CD14-positive monocyte (primary cell): ENCODE results near the gene NKD2. TPM values are rescaled to one million over a fixed set of nuclear protein-coding genes. Genes with fewer than 3 reads are reported as not detected.

Source experiments
- DNase-seq, 3 donors: peaks; one replicate each; pipeline ENCODE4 v3.0.0-alpha.2; 2011 to 2022
- H2AFZ ChIP-seq: 2 replicates; pipeline ENCODE4 v1.6.0; 2012; ENCODE audit warnings: mild to moderate bottlenecking, low read depth, low read length, inconsistent platforms; ENCODE audit not compliant: insufficient read depth, poor library complexity, severe bottlenecking
- H3K27ac ChIP-seq, 2 donors: 1 replicate in 1 of 2; 2 replicates in 1 of 2; pipeline ENCODE4 v1.5.1; 2012 to 2013; ENCODE audit warnings: low read length in 2 of 2, control low read depth in 1 of 2, inconsistent platforms in 1 of 2, low read depth in 1 of 2, mild to moderate bottlenecking in 1 of 2
- H3K27me3 ChIP-seq, 2 donors: one replicate each; pipeline versions ENCODE4 v1.6.0 to v1.6.1; 2011 to 2013; ENCODE audit warnings: low read length in 2 of 2; ENCODE audit not compliant: control insufficient read depth in 2 of 2, insufficient read depth in 2 of 2
- H3K36me3 ChIP-seq, 2 donors: replicated peaks in 1 of 2; 1 replicate in 1 of 2; 2 replicates in 1 of 2; pipeline versions ENCODE4 v1.5.1 to v1.6.1; 2012 to 2013; ENCODE audit warnings: low read length in 2 of 2, control low read depth in 1 of 2, inconsistent platforms in 1 of 2, mild to moderate bottlenecking in 1 of 2; ENCODE audit not compliant: insufficient read depth in 2 of 2, control insufficient read depth in 1 of 2
- H3K4me1 ChIP-seq, 2 donors: 1 replicate in 1 of 2; 2 replicates in 1 of 2; pipeline versions ENCODE4 v1.5.1 to v1.6.1; 2012 to 2013; ENCODE audit warnings: low read length in 2 of 2, control low read depth in 1 of 2, inconsistent platforms in 1 of 2, mild to moderate bottlenecking in 1 of 2, moderate library complexity in 1 of 2; ENCODE audit not compliant: insufficient read depth in 2 of 2, control insufficient read depth in 1 of 2
- H3K4me2 ChIP-seq: replicated peaks from 2 replicates; pipeline ENCODE3; 2012; ENCODE audit warnings: low read length, moderate library complexity, mild to moderate bottlenecking; ENCODE audit not compliant: poor library complexity, severe bottlenecking; ENCODE audit errors: extremely low read depth
- H3K4me3 ChIP-seq, 3 experiments: fragments of 200-600 bp in 1 of 3; sonication (generic) in 1 of 3; replicated peaks in 1 of 3; 1 replicate in 2 of 3; 2 replicates in 1 of 3; pipeline ENCODE4 v1.5.1; 2011 to 2013; ENCODE audit warnings: low read length in 3 of 3, mild to moderate bottlenecking in 3 of 3, control low read depth in 2 of 3, low read depth in 2 of 3, inconsistent platforms in 1 of 3, moderate library complexity in 1 of 3
- H3K79me2 ChIP-seq: 2 replicates; pipeline ENCODE4 v1.6.0; 2012; ENCODE audit warnings: mild to moderate bottlenecking, control low read depth, inconsistent platforms, low read length, moderate library complexity; ENCODE audit not compliant: insufficient read depth
- H3K9ac ChIP-seq: 2 replicates; pipeline ENCODE4 v1.6.0; 2017; ENCODE audit warnings: low read length, mild to moderate bottlenecking; ENCODE audit not compliant: insufficient read depth, poor library complexity, severe bottlenecking
- H3K9me3 ChIP-seq, 2 donors: replicated peaks in 1 of 2; 1 replicate in 1 of 2; 2 replicates in 1 of 2; pipeline versions ENCODE4 v1.5.1 to v1.6.1; 2012 to 2013; ENCODE audit warnings: low read length in 2 of 2, control low read depth in 1 of 2; ENCODE audit not compliant: control insufficient read depth in 1 of 2, insufficient read depth in 1 of 2
- H4K20me1 ChIP-seq: 2 replicates; pipeline ENCODE4 v1.6.0; 2012; ENCODE audit warnings: mild to moderate bottlenecking, low read length, control low read depth, moderate library complexity; ENCODE audit not compliant: insufficient read depth
- H3K27ac Mint-ChIP-seq, 7 donors: one replicate each; pipeline ENCODE4 v1.8.0; 2020; ENCODE audit warnings: mild to moderate bottlenecking in 7 of 7, mixed read lengths in 7 of 7, moderate library complexity in 6 of 7, inconsistent platforms in 2 of 7
- H3K27me3 Mint-ChIP-seq, 3 donors: one replicate each; pipeline ENCODE4 v1.8.0; 2021 to 2022; ENCODE audit warnings: low read depth in 3 of 3, mild to moderate bottlenecking in 3 of 3, mixed read lengths in 3 of 3, moderate library complexity in 3 of 3, inconsistent platforms in 1 of 3
- H3K36me3 Mint-ChIP-seq, 2 donors: one replicate each; pipeline ENCODE4 v1.8.0; 2020; ENCODE audit warnings: mixed read lengths in 2 of 2, inconsistent platforms in 1 of 2, mild to moderate bottlenecking in 1 of 2
- H3K4me1 Mint-ChIP-seq: one replicate; pipeline ENCODE4 v1.8.0; 2020; ENCODE audit warnings: mild to moderate bottlenecking, mixed read lengths
- H3K4me3 Mint-ChIP-seq, 2 donors: one replicate each; pipeline ENCODE4 v1.8.0; 2020; ENCODE audit warnings: mild to moderate bottlenecking in 2 of 2, mixed read lengths in 2 of 2, moderate library complexity in 1 of 2
- H3K9me3 Mint-ChIP-seq, 7 donors: one replicate each; pipeline ENCODE4 v1.8.0; 2020 to 2022; ENCODE audit warnings: mixed read lengths in 7 of 7, mild to moderate bottlenecking in 6 of 7, moderate library complexity in 6 of 7, inconsistent platforms in 2 of 7
- WGBS: methylation state at CpG from one replicate; pipeline ENCODE4 v1.1.5; 2013; ENCODE audit warnings: missing lambda C conversion rate; ENCODE audit not compliant: insufficient coverage; 5-methylcytosine and 5-hydroxymethylcytosine counted together
- intact Hi-C, 2 donors: fragments of 100-400 bp; cut with micrococcal nuclease; formaldehyde crosslinking; loops; one replicate each; pipeline versions ENCODE4 v1.15.0 to v1.15.1; 2023
- polyA plus RNA-seq, 3 donors: library from polyadenylated mRNA; depleted of rRNA in 1 of 3; unstranded in 2 of 3; stranded (reverse) in 1 of 3; fragments of 300-500 nt in 2 of 3; fragments of >200 nt in 1 of 3; fragmentation: Illumina TruSeq in 2 of 3; gene quantifications; 1 replicate in 2 of 3; 2 replicates in 1 of 3; pipeline ENCODE4 v1.2.3, GENCODE V29; 2012 to 2021
- TF ChIP-seq, protein P1 (sequence below): fragments of 200-600 bp; IDR thresholded peaks from one replicate; pipeline ENCODE4 v1.8.0; 2022; ENCODE audit warnings: antibody characterized with exemption, mild to moderate bottlenecking

Gene NKD2
- polyA plus RNA-seq, 3 donors: not detected

GRCh38 chr5:991472-992267 is 16.9 kb upstream of the NKD2 start:
- DNase-seq: no peak

DNA sequence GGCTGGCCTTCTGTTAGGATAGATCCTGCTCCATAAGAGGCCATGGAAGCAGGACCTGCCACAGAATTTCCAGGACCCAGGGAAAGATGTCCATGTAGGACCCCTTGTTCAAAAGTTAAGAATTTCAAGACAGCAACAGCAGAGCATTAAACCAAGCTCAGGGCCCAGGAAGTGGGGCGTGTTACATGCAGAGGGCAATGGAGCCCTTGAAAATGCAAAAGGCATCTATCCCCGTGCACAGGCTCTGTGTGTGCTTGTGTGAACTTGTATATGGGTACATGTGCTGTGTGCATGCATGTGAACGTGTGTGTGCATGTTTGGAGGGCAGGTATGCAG is 14.4 kb upstream of the NKD2 start:
- TF ChIP-seq, protein P1, sequence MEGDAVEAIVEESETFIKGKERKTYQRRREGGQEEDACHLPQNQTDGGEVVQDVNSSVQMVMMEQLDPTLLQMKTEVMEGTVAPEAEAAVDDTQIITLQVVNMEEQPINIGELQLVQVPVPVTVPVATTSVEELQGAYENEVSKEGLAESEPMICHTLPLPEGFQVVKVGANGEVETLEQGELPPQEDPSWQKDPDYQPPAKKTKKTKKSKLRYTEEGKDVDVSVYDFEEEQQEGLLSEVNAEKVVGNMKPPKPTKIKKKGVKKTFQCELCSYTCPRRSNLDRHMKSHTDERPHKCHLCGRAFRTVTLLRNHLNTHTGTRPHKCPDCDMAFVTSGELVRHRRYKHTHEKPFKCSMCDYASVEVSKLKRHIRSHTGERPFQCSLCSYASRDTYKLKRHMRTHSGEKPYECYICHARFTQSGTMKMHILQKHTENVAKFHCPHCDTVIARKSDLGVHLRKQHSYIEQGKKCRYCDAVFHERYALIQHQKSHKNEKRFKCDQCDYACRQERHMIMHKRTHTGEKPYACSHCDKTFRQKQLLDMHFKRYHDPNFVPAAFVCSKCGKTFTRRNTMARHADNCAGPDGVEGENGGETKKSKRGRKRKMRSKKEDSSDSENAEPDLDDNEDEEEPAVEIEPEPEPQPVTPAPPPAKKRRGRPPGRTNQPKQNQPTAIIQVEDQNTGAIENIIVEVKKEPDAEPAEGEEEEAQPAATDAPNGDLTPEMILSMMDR: no peak
- peaks cover 0 to 19% of the 10 kb centered on the region in 2 donors for H3K27me3 ChIP-seq
- Mint-ChIP-seq H3K4me3 (no peak overlapping the region), H3K36me3 (no peaks in the 10 kb centered on the region), H3K27me3 (peaks cover 18 to 40% (median 18%) of the 10 kb centered on the region in 3 donors), H3K9me3 (peaks cover 0 to 4% (median 0%) of the 10 kb centered on the region in 7 donors), H3K27ac (no peak overlapping the region), H3K4me1 (peaks cover 10% of the 10 kb centered on the region)
- no peak overlapping the region for H3K4me2 ChIP-seq
- H4K20me1 ChIP-seq: no peaks in the 10 kb centered on the region
- no peaks in the 10 kb centered on the region for H3K9me3 ChIP-seq
- H3K4me3 ChIP-seq: no peak overlapping the region
- intact Hi-C loops: no loop called here
- no peak for DNase-seq
- 100% methylated on average over 1 of the region's 3 CpGs for WGBS
- H3K9ac ChIP-seq: no peak overlapping the region
- no peaks in the 10 kb centered on the region for H3K79me2 ChIP-seq
- no peaks in the 10 kb centered on the region for H3K4me1 ChIP-seq
- no peaks in the 10 kb centered on the region for H3K36me3 ChIP-seq
- no peak overlapping the region for H2AFZ ChIP-seq
- no peak overlapping the region for H3K27ac ChIP-seq

More at GRCh38 chr5:991472-992267, 16.9 kb upstream of the NKD2 start:
- H3K27ac Mint-ChIP-seq: no peak overlapping the region
- no peaks in the 10 kb centered on the region for H3K36me3 Mint-ChIP-seq
- H3K4me1 Mint-ChIP-seq: peaks cover 7% of the 10 kb centered on the region
- peaks cover 0 to 10% (median 3%) of the 10 kb centered on the region in 7 donors for H3K9me3 Mint-ChIP-seq
- Histone ChIP-seq H3K27ac (no peak overlapping the region), H3K4me3 (no peak overlapping the region), H3K9ac (no peak overlapping the region), H3K4me2 (no peak overlapping the region), H3K27me3 (peaks cover 0 to 15% of the 10 kb centered on the region in 2 donors), H2AFZ (no peak overlapping the region), H3K4me1 (no peaks in the 10 kb centered on the region), H3K79me2 (no peaks in the 10 kb centered on the region), H3K9me3 (no peaks in the 10 kb centered on the region), H3K36me3 (no peaks in the 10 kb centered on the region), H4K20me1 (no peaks in the 10 kb centered on the region)
- peaks cover 17 to 32% (median 26%) of the 10 kb centered on the region in 3 donors for H3K27me3 Mint-ChIP-seq
- TF ChIP-seq, protein P1: no peak
- intact Hi-C loops: no loop called here
- 92% methylated on average over 8 of the region's 12 CpGs for WGBS
- H3K4me3 Mint-ChIP-seq: no peak overlapping the region
